Colonic mucosa (tissue), 4 donors: Measurements from ENCODE around the gene ZFAND3. TPM values are rescaled to one million over a fixed set of nuclear protein-coding genes. Genes with fewer than 3 reads are reported as not detected.

Experiments used
- DNase-seq: peaks from one replicate; pipeline ENCODE4 v3.0.0-alpha.2; 2020
- H3K27ac ChIP-seq: fragments of 200-600 bp; one replicate; pipeline ENCODE4 v1.8.0; 2021
- H3K27me3 ChIP-seq: fragments of 200-600 bp; one replicate; pipeline ENCODE4 v1.8.0; 2021
- H3K36me3 ChIP-seq: fragments of 200-600 bp; one replicate; pipeline ENCODE4 v1.8.0; 2021
- H3K4me1 ChIP-seq: fragments of 200-600 bp; one replicate; pipeline ENCODE4 v1.8.0; 2021; ENCODE audit warnings: mild to moderate bottlenecking
- H3K4me3 ChIP-seq: fragments of 200-600 bp; one replicate; pipeline ENCODE4 v1.8.0; 2021
- H3K9ac ChIP-seq, 2 donors: one replicate each; pipeline ENCODE4 v1.7.0; 2013; ENCODE audit warnings: control low read depth in 2 of 2, low read depth in 2 of 2, low read length in 2 of 2
- H3K9me3 ChIP-seq: fragments of 200-600 bp; one replicate; pipeline ENCODE4 v1.8.0; 2021
- CTCF ChIP-seq: fragments of 200-600 bp; IDR thresholded peaks from one replicate; pipeline ENCODE4 v1.8.0; 2022; ENCODE audit warnings: antibody characterized with exemption, mild to moderate bottlenecking
- intact Hi-C: fragments of 100-400 bp; cut with DNase I; formaldehyde crosslinking; loops from one replicate; pipeline ENCODE4 v1.14.1; 2022
- total RNA-seq, 2 donors: library from RNA; stranded (reverse); fragmentation: NEBNext Ultra II Directional in 1 of 2; extraction: Animal tissue kit (Norgen Biotek cat#: 25700) in 1 of 2; gene quantifications; one replicate each; pipeline ENCODE4 v1.2.1, GENCODE V29; 2021
- donor health status: healthy.
- donor health status: DM: no; HTN: no; CAD: no.
- donor health status: DM: no; HTN: no; CAD: no.

The ZFAND3 gene
- total RNA-seq, 2 donors from 2014 or later, result 42.0 to 96.8 TPM

GRCh38 chr6:37903351-37904340 is 84.1 kb downstream of the ZFAND3 start:
- no peak for DNase-seq
- Histone ChIP-seq H3K27ac (no peak overlapping the region), H3K4me3 (no peak overlapping the region), H3K36me3 (no peaks in the 10 kb centered on the region), H3K27me3 (no peaks in the 10 kb centered on the region), H3K9ac (no peak overlapping the region), H3K9me3 (no peaks in the 10 kb centered on the region), H3K4me1 (no peaks in the 10 kb centered on the region)
- intact Hi-C loops, result no loop called here
- TF ChIP-seq CTCF, result no peak

GRCh38 chr6:37904590-37904989 is 85.1 kb downstream of the ZFAND3 start:
- intact Hi-C loops, result no loop called here
- H3K9me3 ChIP-seq, result no peaks in the 10 kb centered on the region
- no peak for TF ChIP-seq CTCF
- H3K27me3 ChIP-seq, result no peaks in the 10 kb centered on the region
- H3K27ac ChIP-seq, result no peak overlapping the region
- no peak overlapping the region for H3K4me3 ChIP-seq
- no peak overlapping the region for H3K9ac ChIP-seq
- H3K36me3 ChIP-seq, result no peaks in the 10 kb centered on the region
- no peaks in the 10 kb centered on the region for H3K4me1 ChIP-seq
- DNase-seq, result no peak

GRCh38 chr6:37906121-37906520 is 86.6 kb downstream of the ZFAND3 start:
- no peak overlapping the region for H3K27ac ChIP-seq
- intact Hi-C loops, result no loop called here
- peaks cover 4% of the 10 kb centered on the region for H3K4me1 ChIP-seq
- H3K27me3 ChIP-seq, result no peaks in the 10 kb centered on the region
- H3K9ac ChIP-seq, result no peak overlapping the region
- no peak overlapping the region for H3K4me3 ChIP-seq
- no peak for TF ChIP-seq CTCF
- no peak for DNase-seq
- no peaks in the 10 kb centered on the region for H3K36me3 ChIP-seq
- no peaks in the 10 kb centered on the region for H3K9me3 ChIP-seq

GRCh38 chr6:37910998-37911397 is 91.5 kb downstream of the ZFAND3 start:
- no peaks in the 10 kb centered on the region for H3K36me3 ChIP-seq
- no peak overlapping the region for H3K27ac ChIP-seq
- no peak for TF ChIP-seq CTCF
- no peak overlapping the region for H3K4me3 ChIP-seq
- intact Hi-C loops, result no loop called here
- no peak for DNase-seq
- H3K9ac ChIP-seq, result no peak overlapping the region
- no peaks in the 10 kb centered on the region for H3K9me3 ChIP-seq
- no peaks in the 10 kb centered on the region for H3K27me3 ChIP-seq
- H3K4me1 ChIP-seq, result peaks cover 4% of the 10 kb centered on the region

- intact Hi-C loops, result no loop called here
- no peaks in the 10 kb centered on the region for H3K9me3 ChIP-seq
- H3K27me3 ChIP-seq, result no peaks in the 10 kb centered on the region
- no peaks in the 10 kb centered on the region for H3K36me3 ChIP-seq
- no peak overlapping the region for H3K4me3 ChIP-seq
- no peak for DNase-seq
- H3K4me1 ChIP-seq, result peaks cover 4% of the 10 kb centered on the region
- no peak for TF ChIP-seq CTCF
- no peak overlapping the region for H3K27ac ChIP-seq
- no peak overlapping the region for H3K9ac ChIP-seq
Observed at GRCh38 chr6:37913210-37913609, 93.7 kb downstream of the ZFAND3 start.
